OCI-LY1 (cell line): Measurements from ENCODE around the gene PHLDB3.

Experiments
- H2AFZ ChIP-seq: fragments of 200-600 bp; sonication (generic), shearing (Covaris generic); 2 replicates; pipeline ENCODE4 v1.6.0; 2014; ENCODE audit warnings: antibody characterized with exemption, mild to moderate bottlenecking, low read length
- H3F3A ChIP-seq: fragments of 200-600 bp; sonication (generic), shearing (Covaris generic); 2 replicates; pipeline ENCODE4 v1.6.0; 2014; ENCODE audit warnings: mild to moderate bottlenecking, antibody characterized with exemption, low read length, moderate library complexity; ENCODE audit not compliant: insufficient read depth
- H3K27ac ChIP-seq: fragments of 200-600 bp; sonication (generic); 2 replicates; pipeline ENCODE4 v1.5.1; 2014; ENCODE audit warnings: low read length, mixed run types, mild to moderate bottlenecking, low read depth; ENCODE audit not compliant: poor library complexity, severe bottlenecking
- H3K27me3 ChIP-seq: fragments of 200-600 bp; sonication (generic); 2 replicates; pipeline ENCODE4 v1.6.0; 2014; ENCODE audit warnings: antibody characterized with exemption, mild to moderate bottlenecking, low read length, moderate library complexity; ENCODE audit not compliant: insufficient read depth
- H3K36me3 ChIP-seq: fragments of 200-600 bp; sonication (generic); 2 replicates; pipeline ENCODE4 v1.6.1; 2014; ENCODE audit warnings: mild to moderate bottlenecking, antibody characterized with exemption, low read length, moderate library complexity, mixed read lengths; ENCODE audit not compliant: insufficient read depth
- H3K4me1 ChIP-seq: fragments of 200-600 bp; sonication (generic); 2 replicates; pipeline ENCODE4 v1.5.1; 2014; ENCODE audit warnings: mild to moderate bottlenecking, low read length, moderate library complexity; ENCODE audit not compliant: insufficient read depth, severe bottlenecking
- H3K4me2 ChIP-seq: fragments of 200-600 bp; sonication (generic), shearing (Covaris generic); 2 replicates; pipeline ENCODE4 v1.6.1; 2014; ENCODE audit warnings: low read length
- H3K4me3 ChIP-seq: fragments of 200-600 bp; sonication (generic); 2 replicates; pipeline ENCODE4 v1.5.1; 2014; ENCODE audit warnings: low read length, low read depth, mild to moderate bottlenecking, mixed read lengths; ENCODE audit not compliant: poor library complexity, severe bottlenecking
- H3K79me2 ChIP-seq: fragments of 200-600 bp; shearing (Covaris generic); 2 replicates; pipeline ENCODE4 v1.6.1; 2016; ENCODE audit warnings: mixed run types, low read length, mixed read lengths; ENCODE audit not compliant: insufficient read depth
- H3K9ac ChIP-seq: fragments of 200-600 bp; sonication (generic), shearing (Covaris generic); 2 replicates; pipeline ENCODE4 v1.6.1; 2014; ENCODE audit warnings: mild to moderate bottlenecking, low read length, mixed read lengths
- H3K9me2 ChIP-seq: fragments of 200-600 bp; sonication (generic), shearing (Covaris generic); 2 replicates; pipeline ENCODE4 v1.6.1; 2014; ENCODE audit warnings: low read depth, mild to moderate bottlenecking, low read length, mixed read lengths
- H3K9me3 ChIP-seq: fragments of 200-600 bp; shearing (Covaris generic); 2 replicates; pipeline ENCODE4 v1.6.1; 2014; ENCODE audit warnings: low read length, mixed read lengths
- H4K20me1 ChIP-seq: fragments of 200-600 bp; sonication (generic), shearing (Covaris generic); 2 replicates; pipeline ENCODE4 v1.6.0; 2016; ENCODE audit warnings: mild to moderate bottlenecking, low read length; ENCODE audit not compliant: insufficient read depth
- EZH2 ChIP-seq: fragments of 200-600 bp; sonication (generic), shearing (Covaris generic); IDR thresholded peaks from 2 replicates; pipeline ENCODE4 v1.8.0; 2017; ENCODE audit warnings: borderline replicate concordance, mixed run types, mild to moderate bottlenecking, antibody characterized with exemption, low read length, moderate library complexity, mixed read lengths
- TF ChIP-seq, protein P1 (sequence below): fragments of 200-600 bp; sonication (generic), shearing (Covaris generic); IDR thresholded peaks from 2 replicates; pipeline ENCODE4 v1.5.1; 2017; ENCODE audit warnings: mild to moderate bottlenecking, antibody characterized with exemption, low read length, moderate library complexity, mixed read lengths

PHLDB3 gene

GRCh38 chr19:43511324-43511723, 6.8 kb upstream of the PHLDB3 start:
- Histone ChIP-seq H3K4me1 (no peaks in the 10 kb centered on the region), H3K27ac (no peak overlapping the region), H3F3A (no peaks in the 10 kb centered on the region), H3K4me2 (no peak overlapping the region), H3K4me3 (no peak overlapping the region), H2AFZ (no peak overlapping the region), H3K9ac (no peak overlapping the region), H3K27me3 (no peaks in the 10 kb centered on the region), H3K36me3 (no peaks in the 10 kb centered on the region), H3K9me2 (no peaks in the 10 kb centered on the region), H3K79me2 (no peaks in the 10 kb centered on the region), H3K9me3 (no peaks in the 10 kb centered on the region), H4K20me1 (no peaks in the 10 kb centered on the region)
- no peak for TF ChIP-seq EZH2
- TF ChIP-seq, protein P1, sequence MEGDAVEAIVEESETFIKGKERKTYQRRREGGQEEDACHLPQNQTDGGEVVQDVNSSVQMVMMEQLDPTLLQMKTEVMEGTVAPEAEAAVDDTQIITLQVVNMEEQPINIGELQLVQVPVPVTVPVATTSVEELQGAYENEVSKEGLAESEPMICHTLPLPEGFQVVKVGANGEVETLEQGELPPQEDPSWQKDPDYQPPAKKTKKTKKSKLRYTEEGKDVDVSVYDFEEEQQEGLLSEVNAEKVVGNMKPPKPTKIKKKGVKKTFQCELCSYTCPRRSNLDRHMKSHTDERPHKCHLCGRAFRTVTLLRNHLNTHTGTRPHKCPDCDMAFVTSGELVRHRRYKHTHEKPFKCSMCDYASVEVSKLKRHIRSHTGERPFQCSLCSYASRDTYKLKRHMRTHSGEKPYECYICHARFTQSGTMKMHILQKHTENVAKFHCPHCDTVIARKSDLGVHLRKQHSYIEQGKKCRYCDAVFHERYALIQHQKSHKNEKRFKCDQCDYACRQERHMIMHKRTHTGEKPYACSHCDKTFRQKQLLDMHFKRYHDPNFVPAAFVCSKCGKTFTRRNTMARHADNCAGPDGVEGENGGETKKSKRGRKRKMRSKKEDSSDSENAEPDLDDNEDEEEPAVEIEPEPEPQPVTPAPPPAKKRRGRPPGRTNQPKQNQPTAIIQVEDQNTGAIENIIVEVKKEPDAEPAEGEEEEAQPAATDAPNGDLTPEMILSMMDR, result no peak

DNA sequence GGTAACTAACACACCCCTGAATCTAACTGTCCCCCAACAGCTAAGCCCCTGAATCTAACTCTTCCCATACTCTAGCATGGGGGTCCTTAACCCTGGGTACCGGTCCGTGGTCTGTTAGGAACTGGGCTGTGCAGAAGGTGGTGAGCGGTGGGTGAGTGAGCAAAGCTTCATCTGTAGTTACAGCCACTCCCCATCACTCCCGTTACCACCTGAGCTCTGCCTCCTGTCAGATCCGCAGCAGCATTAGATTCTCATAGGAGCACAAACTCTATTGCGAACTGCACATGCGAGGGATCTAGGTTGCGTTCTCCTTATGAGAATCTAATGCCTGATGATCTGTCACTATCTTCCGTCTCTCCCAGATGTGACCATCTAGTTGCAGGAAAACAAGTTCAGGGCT, 6.2 kb upstream of the PHLDB3 start:
- Histone ChIP-seq H3K4me3 (no peak overlapping the region), H2AFZ (no peak overlapping the region), H3K27me3 (no peaks in the 10 kb centered on the region), H3K9me3 (no peaks in the 10 kb centered on the region), H4K20me1 (no peaks in the 10 kb centered on the region), H3K4me1 (no peaks in the 10 kb centered on the region), H3K36me3 (no peaks in the 10 kb centered on the region), H3K4me2 (no peak overlapping the region), H3F3A (no peaks in the 10 kb centered on the region), H3K79me2 (no peaks in the 10 kb centered on the region), H3K9ac (no peak overlapping the region), H3K27ac (no peak overlapping the region), H3K9me2 (no peaks in the 10 kb centered on the region)
- TF ChIP-seq EZH2, result no peak
- TF ChIP-seq, protein P1, result no peak

DNA sequence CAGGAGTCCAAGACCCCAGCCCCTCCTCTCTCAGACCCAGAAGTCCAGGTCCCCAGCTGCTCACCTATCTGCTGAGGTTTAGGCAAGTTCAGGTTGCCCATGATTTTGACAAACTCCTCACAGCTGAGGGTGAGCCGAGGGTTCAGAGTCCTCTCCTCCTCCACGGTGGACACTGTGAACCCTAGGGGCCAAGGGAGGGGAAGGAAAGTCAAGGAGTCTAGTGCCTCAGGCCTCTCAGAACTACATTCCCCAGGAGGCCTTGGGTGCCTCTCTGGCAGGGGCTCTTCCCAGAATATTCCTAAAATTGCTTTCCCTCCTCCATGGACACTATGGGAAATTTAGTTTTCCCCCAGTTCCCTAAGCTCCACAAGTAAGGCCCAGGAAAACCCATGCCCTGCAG, 3.3 kb upstream of the PHLDB3 start:
- Histone ChIP-seq H3K4me2 (no peak overlapping the region), H4K20me1 (no peaks in the 10 kb centered on the region), H2AFZ (no peak overlapping the region), H3F3A (no peaks in the 10 kb centered on the region), H3K9me2 (no peaks in the 10 kb centered on the region), H3K79me2 (no peaks in the 10 kb centered on the region), H3K36me3 (no peaks in the 10 kb centered on the region), H3K9ac (no peak overlapping the region), H3K27ac (no peak overlapping the region), H3K9me3 (no peaks in the 10 kb centered on the region), H3K27me3 (no peaks in the 10 kb centered on the region), H3K4me1 (peaks cover 19% of the 10 kb centered on the region), H3K4me3 (no peak overlapping the region)
- TF ChIP-seq, protein P1, result no peak
- TF ChIP-seq EZH2, result no peak
